Hematopoietic multipotent progenitor cell treated with erythropoietin and hydrocortisone succinate and interleukin-3 and kit ligand, for 17 days (in vitro differentiated cells): ENCODE results near the gene AP2A1.

Experiments
- DNase-seq: peaks from one replicate; pipeline ENCODE4 v3.0.0-alpha.2; 2015; ENCODE audit warnings: low spot score

AP2A1 gene

GRCh38 chr19:49766007-49766929 is 533 bp upstream of the AP2A1 start:
- peak; percentile 100 for DNase-seq

- peak; percentile 32 for DNase-seq
Measured at GRCh38 chr19:49767381-49767780, 580 bp downstream of the AP2A1 start.

- no peak for DNase-seq
Measured at GRCh38 chr19:49767967-49768581, 1.3 kb downstream of the AP2A1 start.

GRCh38 chr19:49770529-49770928 is 3.7 kb downstream of the AP2A1 start:
- DNase-seq, result no peak

- no peak for DNase-seq
Measured at GRCh38 chr19:49771674-49772139, 4.9 kb downstream of the AP2A1 start.

GRCh38 chr19:49772850-49773432 is 6.1 kb downstream of the AP2A1 start:
- peak; percentile 70 for DNase-seq

- peak; percentile 27 for DNase-seq
Measured at GRCh38 chr19:49773663-49774350, 7.0 kb downstream of the AP2A1 start.

- DNase-seq, result no peak
Measured at GRCh38 chr19:49774969-49775368, 8.2 kb downstream of the AP2A1 start.

GRCh38 chr19:49775742-49776370 is 9.1 kb downstream of the AP2A1 start:
- DNase-seq, result peak; percentile 86

GRCh38 chr19:49776371-49776764 is 9.6 kb downstream of the AP2A1 start:
- peak; percentile 42 for DNase-seq

GRCh38 chr19:49779731-49780555 is 13.1 kb downstream of the AP2A1 start:
- DNase-seq, result no peak

- DNase-seq, result no peak
Measured at GRCh38 chr19:49780861-49781260, 14.1 kb downstream of the AP2A1 start.

- DNase-seq, result no peak
Measured at GRCh38 chr19:49781394-49781793, 14.6 kb downstream of the AP2A1 start.

GRCh38 chr19:49782515-49782914 is 15.7 kb downstream of the AP2A1 start:
- DNase-seq, result no peak

GRCh38 chr19:49786376-49786820 is 19.6 kb downstream of the AP2A1 start:
- no peak for DNase-seq

GRCh38 chr19:49787746-49788145 is 20.9 kb downstream of the AP2A1 start:
- no peak for DNase-seq

GRCh38 chr19:49788857-49789256 is 22.1 kb downstream of the AP2A1 start:
- no peak for DNase-seq

- no peak for DNase-seq
Measured at GRCh38 chr19:49790866-49791265, 24.1 kb downstream of the AP2A1 start.

- DNase-seq, result no peak
Measured at GRCh38 chr19:49791776-49792445, 25.1 kb downstream of the AP2A1 start.
